GM12878 (cell line): ENCODE data around the gene GLOD5.

Source experiments
- ATF2 ChIP-seq: IDR thresholded peaks from 2 replicates; pipeline ENCODE4 v1.6.1; 2012; ENCODE audit warnings: low read length, inconsistent platforms
- CEBPZ ChIP-seq: fragments of 150-350 bp; IDR thresholded peaks from 2 replicates; pipeline ENCODE4 v1.6.1; 2016; ENCODE audit warnings: low read depth, low read length
- DPF2 ChIP-seq: fragments of 450-650 bp; IDR thresholded peaks from 2 replicates; pipeline ENCODE4 v1.6.1; 2017; ENCODE audit warnings: mild to moderate bottlenecking
- EED ChIP-seq: sonication (generic); IDR thresholded peaks from 2 replicates; pipeline ENCODE4 v1.6.1; 2016; ENCODE audit warnings: antibody characterized with exemption, low read depth
- JUND ChIP-seq: IDR thresholded peaks from 2 replicates; pipeline ENCODE4 v1.6.1; 2012; ENCODE audit warnings: low read depth, mild to moderate bottlenecking, low read length, improper control_type of control experiment, moderate library complexity
- POLR2A ChIP-seq: IDR thresholded peaks from 2 replicates; pipeline ENCODE4 v1.6.1; 2011; ENCODE audit warnings: low read depth, mild to moderate bottlenecking, low read length
- RFX5 ChIP-seq: IDR thresholded peaks from 2 replicates; pipeline ENCODE4 v1.6.1; 2011; ENCODE audit warnings: low read depth, low read length, improper control_type of control experiment
- SUPT20H ChIP-seq: IDR thresholded peaks from 2 replicates; pipeline ENCODE4 v1.6.1; 2011; ENCODE audit warnings: low read depth, mild to moderate bottlenecking, low read length, moderate library complexity, borderline replicate concordance; ENCODE audit not compliant: control insufficient read depth
- TAF1 ChIP-seq: IDR thresholded peaks from 2 replicates; pipeline ENCODE4 v1.6.1; 2011; ENCODE audit warnings: mild to moderate bottlenecking, low read depth, low read length, borderline replicate concordance
- TF ChIP-seq, protein P1 (sequence below): fragments of 450-650 bp; IDR thresholded peaks from 2 replicates; pipeline ENCODE4 v1.6.1; 2017; ENCODE audit warnings: mild to moderate bottlenecking
- TF ChIP-seq, protein P2 (sequence below), 3 experiments: IDR thresholded peaks in 2 of 3; conservative IDR thresholded peaks in 1 of 3; 2 replicates each; pipeline ENCODE4 v1.5.1; 2011; ENCODE audit warnings: low read depth in 3 of 3, low read length in 3 of 3, mild to moderate bottlenecking in 3 of 3, control low read depth in 2 of 3, moderate library complexity in 2 of 3, inconsistent platforms in 1 of 3, mixed read lengths in 1 of 3; ENCODE audit not compliant: control insufficient read depth in 2 of 3, insufficient read depth in 1 of 3; ENCODE audit errors: extremely low read depth in 1 of 3
- TF ChIP-seq, protein P3 (sequence below): IDR thresholded peaks from 2 replicates; pipeline ENCODE4 v1.6.1; 2011; ENCODE audit warnings: low read depth, low read length, improper control_type of control experiment, borderline replicate concordance

- TF ChIP-seq EED = no peak
- no peak for TF ChIP-seq CEBPZ
- TF ChIP-seq, protein P1, sequence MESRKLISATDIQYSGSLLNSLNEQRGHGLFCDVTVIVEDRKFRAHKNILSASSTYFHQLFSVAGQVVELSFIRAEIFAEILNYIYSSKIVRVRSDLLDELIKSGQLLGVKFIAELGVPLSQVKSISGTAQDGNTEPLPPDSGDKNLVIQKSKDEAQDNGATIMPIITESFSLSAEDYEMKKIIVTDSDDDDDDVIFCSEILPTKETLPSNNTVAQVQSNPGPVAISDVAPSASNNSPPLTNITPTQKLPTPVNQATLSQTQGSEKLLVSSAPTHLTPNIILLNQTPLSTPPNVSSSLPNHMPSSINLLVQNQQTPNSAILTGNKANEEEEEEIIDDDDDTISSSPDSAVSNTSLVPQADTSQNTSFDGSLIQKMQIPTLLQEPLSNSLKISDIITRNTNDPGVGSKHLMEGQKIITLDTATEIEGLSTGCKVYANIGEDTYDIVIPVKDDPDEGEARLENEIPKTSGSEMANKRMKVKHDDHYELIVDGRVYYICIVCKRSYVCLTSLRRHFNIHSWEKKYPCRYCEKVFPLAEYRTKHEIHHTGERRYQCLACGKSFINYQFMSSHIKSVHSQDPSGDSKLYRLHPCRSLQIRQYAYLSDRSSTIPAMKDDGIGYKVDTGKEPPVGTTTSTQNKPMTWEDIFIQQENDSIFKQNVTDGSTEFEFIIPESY = no peak
- TF ChIP-seq, protein P2, sequence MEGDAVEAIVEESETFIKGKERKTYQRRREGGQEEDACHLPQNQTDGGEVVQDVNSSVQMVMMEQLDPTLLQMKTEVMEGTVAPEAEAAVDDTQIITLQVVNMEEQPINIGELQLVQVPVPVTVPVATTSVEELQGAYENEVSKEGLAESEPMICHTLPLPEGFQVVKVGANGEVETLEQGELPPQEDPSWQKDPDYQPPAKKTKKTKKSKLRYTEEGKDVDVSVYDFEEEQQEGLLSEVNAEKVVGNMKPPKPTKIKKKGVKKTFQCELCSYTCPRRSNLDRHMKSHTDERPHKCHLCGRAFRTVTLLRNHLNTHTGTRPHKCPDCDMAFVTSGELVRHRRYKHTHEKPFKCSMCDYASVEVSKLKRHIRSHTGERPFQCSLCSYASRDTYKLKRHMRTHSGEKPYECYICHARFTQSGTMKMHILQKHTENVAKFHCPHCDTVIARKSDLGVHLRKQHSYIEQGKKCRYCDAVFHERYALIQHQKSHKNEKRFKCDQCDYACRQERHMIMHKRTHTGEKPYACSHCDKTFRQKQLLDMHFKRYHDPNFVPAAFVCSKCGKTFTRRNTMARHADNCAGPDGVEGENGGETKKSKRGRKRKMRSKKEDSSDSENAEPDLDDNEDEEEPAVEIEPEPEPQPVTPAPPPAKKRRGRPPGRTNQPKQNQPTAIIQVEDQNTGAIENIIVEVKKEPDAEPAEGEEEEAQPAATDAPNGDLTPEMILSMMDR (IDR thresholded peaks at IDR 0.05 in 2 of 3, conservative IDR thresholded peaks at IDR 0.05 in 1 of 3; ENCODE audit: control insufficient read depth in 2 of 3, extremely low read depth in 1 of 3, insufficient read depth in 1 of 3, low read depth in 3 of 3, low read length in 3 of 3) = no peak
- no peak for TF ChIP-seq TAF1
- no peak for TF ChIP-seq RFX5
- TF ChIP-seq, protein P3, sequence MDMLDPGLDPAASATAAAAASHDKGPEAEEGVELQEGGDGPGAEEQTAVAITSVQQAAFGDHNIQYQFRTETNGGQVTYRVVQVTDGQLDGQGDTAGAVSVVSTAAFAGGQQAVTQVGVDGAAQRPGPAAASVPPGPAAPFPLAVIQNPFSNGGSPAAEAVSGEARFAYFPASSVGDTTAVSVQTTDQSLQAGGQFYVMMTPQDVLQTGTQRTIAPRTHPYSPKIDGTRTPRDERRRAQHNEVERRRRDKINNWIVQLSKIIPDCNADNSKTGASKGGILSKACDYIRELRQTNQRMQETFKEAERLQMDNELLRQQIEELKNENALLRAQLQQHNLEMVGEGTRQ = no peak
- no peak for TF ChIP-seq POLR2A
- TF ChIP-seq JUND = no peak
- no peak for TF ChIP-seq SUPT20H
- TF ChIP-seq DPF2 = no peak
- no peak for TF ChIP-seq ATF2
These were observed 35.0 kb upstream of the GLOD5 start for GRCh38 chrX:48726596-48726995.
